T-cell (primary cell): ENCODE measurements around the gene RAB31. TPM values are rescaled to one million over a fixed set of nuclear protein-coding genes. Genes with fewer than 3 reads are reported as not detected.

Experiments used
- ATAC-seq, 4 experiments: fragments of 200-7000 bp in 3 of 4; fragments of 150-1000 bp in 1 of 4; cut with Tn5 transposase; replicated peaks in 1 of 4; 1 replicate in 3 of 4; 2 replicates in 1 of 4; pipeline ENCODE4 v1.10.0; 2021; ENCODE audit warnings: moderate library complexity in 3 of 4, mild to moderate bottlenecking in 2 of 4, moderate number of reproducible peaks in 1 of 4
- CTCF ChIA-PET, 2 donors: fragments of 300-600 bp; sonication (Branson Sonifier 250); formaldehyde crosslinking; loops; one replicate each; lab custom pipeline; 2022; ENCODE audit warnings: antibody characterized with exemption in 2 of 2; lab: Charles Lee
- POLR2A ChIA-PET, 2 donors: fragments of 300-600 bp; sonication (Branson Sonifier 250); formaldehyde crosslinking; loops; one replicate each; lab custom pipeline; 2022; ENCODE audit warnings: antibody characterized with exemption in 2 of 2; lab: Charles Lee
- DNase-seq, 35 experiments: peaks; one replicate each; pipeline versions ENCODE4 v3.0.0 to v3.0.0-alpha.2; 2013 to 2023
- H3K27ac ChIP-seq: one replicate; pipeline ENCODE4 v1.5.1; 2013; ENCODE audit warnings: low read length
- H3K27me3 ChIP-seq, 2 experiments: replicated peaks in 1 of 2; 1 replicate in 1 of 2; 2 replicates in 1 of 2; pipeline versions ENCODE4 v1.6.1 to v1.7.0; 2013; ENCODE audit warnings: low read length in 1 of 2, mixed read lengths in 1 of 2; ENCODE audit not compliant: control insufficient read depth in 2 of 2, insufficient read depth in 2 of 2; ENCODE audit errors: extremely low read depth in 1 of 2
- H3K36me3 ChIP-seq, 2 donors: 1 replicate in 1 of 2; 2 replicates in 1 of 2; pipeline versions ENCODE4 v1.6.1 to v1.7.0; 2013; ENCODE audit warnings: low read length in 1 of 2; ENCODE audit not compliant: control insufficient read depth in 2 of 2, insufficient read depth in 1 of 2; ENCODE audit errors: extremely low read depth in 1 of 2
- H3K4me1 ChIP-seq, 2 experiments: 1 replicate in 1 of 2; 2 replicates in 1 of 2; pipeline versions ENCODE4 v1.6.1 to v1.7.0; 2013; ENCODE audit warnings: low read length in 2 of 2, mixed read lengths in 1 of 2; ENCODE audit not compliant: insufficient read depth in 2 of 2, control insufficient read depth in 1 of 2; ENCODE audit errors: extremely low read depth in 1 of 2
- H3K4me3 ChIP-seq, 2 donors: 1 replicate in 1 of 2; 2 replicates in 1 of 2; pipeline versions ENCODE4 v1.5.1 to v1.7.0; 2013; ENCODE audit warnings: mild to moderate bottlenecking in 2 of 2, low read length in 1 of 2, moderate library complexity in 1 of 2; ENCODE audit not compliant: control insufficient read depth in 1 of 2; ENCODE audit errors: extremely low read depth in 1 of 2
- H3K9me3 ChIP-seq: 2 replicates; pipeline ENCODE4 v1.7.0; 2013
- H3K27ac Mint-ChIP-seq, 2 donors: one replicate each; pipeline ENCODE4 v1.8.0; 2020 to 2021; ENCODE audit warnings: mild to moderate bottlenecking in 2 of 2, mixed read lengths in 2 of 2
- H3K27me3 Mint-ChIP-seq, 2 donors: one replicate each; pipeline ENCODE4 v1.8.0; 2021 to 2022; ENCODE audit warnings: mixed read lengths in 2 of 2
- H3K36me3 Mint-ChIP-seq: one replicate; pipeline ENCODE4 v1.8.0; 2021; ENCODE audit warnings: mixed read lengths
- H3K4me1 Mint-ChIP-seq, 3 donors: one replicate each; pipeline ENCODE4 v1.8.0; 2020 to 2022; ENCODE audit warnings: mixed read lengths in 3 of 3, mild to moderate bottlenecking in 1 of 3
- H3K4me3 Mint-ChIP-seq, 3 donors: one replicate each; pipeline ENCODE4 v1.8.0; 2020 to 2022; ENCODE audit warnings: mild to moderate bottlenecking in 3 of 3, mixed read lengths in 3 of 3, moderate library complexity in 3 of 3
- H3K9me3 Mint-ChIP-seq, 3 donors: one replicate each; pipeline ENCODE4 v1.8.0; 2020 to 2022; ENCODE audit warnings: mixed read lengths in 3 of 3
- WGBS: methylation state at CpG from one replicate; pipeline ENCODE4 v1.1.5; 2013; ENCODE audit warnings: missing lambda C conversion rate; ENCODE audit not compliant: insufficient coverage; 5-methylcytosine and 5-hydroxymethylcytosine counted together
- total RNA-seq, 35 experiments: library from RNA in 6 of 35; stranded (reverse) in 6 of 35; fragments of 120-200 nt in 1 of 35; gene quantifications; one replicate each; pipeline versions ENCODE4 v1.2.1 to v1.2.4 and lab custom pipeline; 2013 to 2026

Gene RAB31
- total RNA-seq, 5 donors from 2014 or later (not counting 1 experiment from before 2014, with no cell fraction given) = 0.60 to 2.0 (median 1.5) TPM

DNA sequence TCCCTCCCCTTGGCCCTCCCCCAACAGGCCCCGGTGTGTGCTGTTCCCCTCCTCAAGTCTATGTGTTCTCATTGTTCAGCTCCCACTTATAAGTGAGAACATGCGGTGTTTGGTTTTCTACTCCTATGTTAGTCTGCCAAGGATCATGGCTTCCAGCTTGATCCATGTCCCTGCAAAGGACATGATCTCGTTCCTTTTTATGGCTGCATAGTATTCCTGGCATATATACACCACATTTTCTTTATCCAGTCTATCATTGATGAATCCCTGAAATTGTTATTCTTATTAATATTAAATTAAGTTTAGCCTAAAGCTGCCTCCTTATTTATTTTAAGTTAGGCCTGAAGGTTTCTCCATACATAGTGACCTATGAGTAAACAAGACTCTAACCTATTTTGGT is 18.8 kb upstream of the RAB31 start:
- Mint-ChIP-seq H3K27ac (no peak overlapping the region), H3K9me3 (peaks cover 0 to 2% (median 0%) of the 10 kb centered on the region in 3 donors), H3K4me1 (peaks cover 6 to 8% (median 6%) of the 10 kb centered on the region in 3 donors), H3K4me3 (no peak overlapping the region), H3K27me3 (peaks cover 4 to 9% of the 10 kb centered on the region in 2 donors), H3K36me3 (no peaks in the 10 kb centered on the region)
- Histone ChIP-seq H3K4me1 (no peaks in the 10 kb centered on the region), H3K36me3 (no peaks in the 10 kb centered on the region), H3K4me3 (no peak overlapping the region), H3K9me3 (no peaks in the 10 kb centered on the region), H3K27me3 (peaks cover 0 to 3% of the 10 kb centered on the region in 2 experiments), H3K27ac (no peak overlapping the region)
- POLR2A ChIA-PET = no interaction called here
- CTCF ChIA-PET = no interaction called here
- 100% methylated on average over 1 of the region's 3 CpGs for WGBS
- DNase-seq = no peak
- no peak for ATAC-seq

DNA sequence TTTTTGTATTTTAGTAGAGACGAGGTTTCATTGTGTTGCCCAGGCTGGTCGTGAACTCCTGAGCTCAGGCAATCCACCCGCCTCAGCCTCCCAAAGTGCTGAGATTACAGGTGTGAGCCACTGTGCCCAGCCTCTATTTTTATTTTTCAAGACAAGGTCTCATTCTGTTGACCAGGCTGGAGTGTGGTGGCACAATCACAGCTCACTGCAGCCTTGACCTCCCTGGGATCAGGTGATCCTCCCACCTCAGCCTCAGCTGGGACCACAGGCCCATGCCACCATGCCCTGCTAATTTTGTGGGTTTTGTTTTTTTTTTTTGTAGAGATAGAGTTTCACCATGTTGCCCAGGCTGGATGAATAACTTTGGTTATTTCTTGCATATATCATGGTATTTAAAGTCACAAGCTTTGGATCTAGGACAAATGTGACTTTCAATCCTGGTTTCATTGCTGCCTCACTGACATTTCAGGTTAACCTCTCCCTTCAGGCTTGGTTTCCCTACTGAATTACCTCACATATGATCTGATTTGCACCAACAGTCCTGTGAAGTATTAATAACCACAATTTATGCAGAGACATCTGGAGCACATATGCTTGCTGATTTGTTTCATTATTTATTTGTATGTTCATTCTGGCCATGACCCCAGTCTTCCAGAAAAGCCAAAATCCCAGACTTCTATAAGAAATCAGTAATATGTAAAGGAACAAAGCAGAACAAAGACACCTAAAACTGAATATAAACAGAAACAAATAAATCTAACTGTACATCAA is 17.5 kb upstream of the RAB31 start:
- DNase-seq (no peak), ATAC-seq (no peak)
- Mint-ChIP-seq H3K27ac (no peak overlapping the region), H3K4me3 (no peak overlapping the region), H3K27me3 (peaks cover 3 to 4% of the 10 kb centered on the region in 2 donors), H3K4me1 (peaks cover 0 to under 1% (median 0%) of the 10 kb centered on the region in 3 donors), H3K9me3 (peaks cover 0 to 2% (median 0%) of the 10 kb centered on the region in 3 donors), H3K36me3 (no peaks in the 10 kb centered on the region)
- H3K4me1 ChIP-seq = no peaks in the 10 kb centered on the region
- H3K4me3 ChIP-seq = no peak overlapping the region
- peaks cover 0 to 3% of the 10 kb centered on the region in 2 experiments for H3K27me3 ChIP-seq
- H3K9me3 ChIP-seq = no peaks in the 10 kb centered on the region
- H3K36me3 ChIP-seq = no peaks in the 10 kb centered on the region
- 100% methylated on average over 1 of the region's 3 CpGs for WGBS
- CTCF ChIA-PET = interaction anchor here in 1 of 2 donors (0.7 kb wide), 1 partner anchor 112 kb away, joined by 3 read pairs; no protein-coding TSS in a partner anchor
- no peak overlapping the region for H3K27ac ChIP-seq
- POLR2A ChIA-PET = no interaction called here

DNA sequence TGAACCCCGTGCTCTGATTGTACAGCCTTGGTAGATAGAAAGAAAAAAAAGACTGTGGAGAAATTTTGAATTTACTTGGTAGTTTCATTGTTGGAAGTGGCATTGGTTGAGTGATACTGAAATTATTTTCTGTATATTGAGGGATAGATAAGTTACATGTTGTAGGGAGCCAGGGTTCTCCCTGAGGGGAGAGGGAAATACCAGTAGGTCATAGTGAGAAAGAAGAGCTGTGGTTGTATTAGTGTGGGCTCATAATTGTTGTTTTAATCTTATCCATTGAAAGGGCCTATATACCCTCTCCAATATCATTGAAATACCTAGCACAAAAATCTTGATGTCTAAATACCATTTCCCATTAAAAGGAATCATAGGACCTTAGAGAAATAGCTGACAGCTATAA is 16.9 kb upstream of the RAB31 start:
- no peak for ATAC-seq
- no peaks in the 10 kb centered on the region for H3K4me1 Mint-ChIP-seq
- peaks cover 0 to 2% (median 0%) of the 10 kb centered on the region in 3 donors for H3K9me3 Mint-ChIP-seq
- no peaks in the 10 kb centered on the region for H3K4me1 ChIP-seq
- no peak overlapping the region for H3K4me3 Mint-ChIP-seq
- no peak overlapping the region for H3K4me3 ChIP-seq
- H3K36me3 ChIP-seq = no peaks in the 10 kb centered on the region
- ChIA-PET CTCF (no interaction called here), POLR2A (no interaction called here)
- no peak overlapping the region for H3K27ac ChIP-seq
- no peak overlapping the region for H3K27ac Mint-ChIP-seq
- H3K36me3 Mint-ChIP-seq = no peaks in the 10 kb centered on the region
- no peaks in the 10 kb centered on the region for H3K9me3 ChIP-seq
- peaks cover 0 to 2% of the 10 kb centered on the region in 2 experiments for H3K27me3 ChIP-seq
- WGBS = 67% methylated on average over 1 of the region's 1 CpG
- H3K27me3 Mint-ChIP-seq = peaks cover 4 to 6% of the 10 kb centered on the region in 2 donors
- no peak for DNase-seq

DNA sequence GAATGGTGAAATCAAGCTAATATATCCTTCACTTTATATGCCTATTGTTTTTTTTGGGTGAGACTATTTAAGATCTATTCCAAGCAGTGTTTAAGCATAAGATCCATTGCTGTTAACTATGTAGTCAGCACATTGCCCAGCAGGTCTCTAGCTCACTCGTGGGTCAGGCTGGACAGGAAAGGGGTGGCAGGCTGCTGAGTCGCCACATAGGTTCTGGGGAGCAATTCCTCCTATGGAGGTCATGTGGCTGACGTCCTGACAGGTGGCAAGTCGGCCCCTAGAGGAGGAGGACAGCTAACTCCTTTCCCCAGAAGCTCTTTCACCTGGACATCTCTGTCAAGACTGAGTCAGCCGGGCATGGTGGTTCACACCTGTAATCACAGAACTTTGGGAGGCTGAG is 13.9 kb upstream of the RAB31 start:
- Histone ChIP-seq H3K27ac (no peak overlapping the region), H3K4me3 (no peak overlapping the region), H3K36me3 (no peaks in the 10 kb centered on the region), H3K27me3 (peaks cover 0 to 5% of the 10 kb centered on the region in 2 experiments), H3K4me1 (no peaks in the 10 kb centered on the region), H3K9me3 (no peaks in the 10 kb centered on the region)
- Mint-ChIP-seq H3K27ac (no peak overlapping the region), H3K4me1 (no peaks in the 10 kb centered on the region), H3K27me3 (peaks cover 4 to 12% of the 10 kb centered on the region in 2 donors), H3K36me3 (no peaks in the 10 kb centered on the region), H3K9me3 (peaks cover 0 to 2% (median 0%) of the 10 kb centered on the region in 3 donors), H3K4me3 (no peak overlapping the region)
- WGBS = 20% methylated on average over 1 of the region's 5 CpGs
- ATAC-seq (no peak), DNase-seq (no peak)
- CTCF ChIA-PET = no interaction called here
- POLR2A ChIA-PET = no interaction called here

DNA sequence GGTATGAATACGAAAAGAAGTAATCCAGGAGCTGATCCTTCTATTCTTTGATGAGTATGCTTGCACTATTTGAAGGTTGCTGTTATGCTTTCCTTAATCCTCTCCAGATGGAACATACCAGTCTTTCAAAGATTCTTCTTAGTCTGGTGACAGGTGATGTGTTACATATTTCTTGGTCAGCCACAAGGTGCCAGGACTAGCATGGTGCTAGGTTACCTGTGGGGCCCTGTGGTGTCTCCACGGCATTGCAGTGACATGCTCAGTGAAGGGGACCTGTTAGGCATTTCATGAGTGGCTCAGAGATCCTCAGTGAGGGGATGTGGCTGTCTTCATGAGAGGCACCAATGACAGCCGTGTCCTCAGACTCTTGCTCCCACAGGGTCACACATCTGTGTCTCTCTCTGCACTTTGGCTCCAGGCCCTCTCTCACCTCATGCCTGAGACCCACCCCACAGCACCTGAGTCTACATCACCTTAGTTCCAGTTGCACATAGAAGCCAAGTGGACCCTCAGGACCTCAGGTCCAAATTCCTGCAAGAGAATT is 13.1 kb upstream of the RAB31 start:
- POLR2A ChIA-PET = no interaction called here

DNA sequence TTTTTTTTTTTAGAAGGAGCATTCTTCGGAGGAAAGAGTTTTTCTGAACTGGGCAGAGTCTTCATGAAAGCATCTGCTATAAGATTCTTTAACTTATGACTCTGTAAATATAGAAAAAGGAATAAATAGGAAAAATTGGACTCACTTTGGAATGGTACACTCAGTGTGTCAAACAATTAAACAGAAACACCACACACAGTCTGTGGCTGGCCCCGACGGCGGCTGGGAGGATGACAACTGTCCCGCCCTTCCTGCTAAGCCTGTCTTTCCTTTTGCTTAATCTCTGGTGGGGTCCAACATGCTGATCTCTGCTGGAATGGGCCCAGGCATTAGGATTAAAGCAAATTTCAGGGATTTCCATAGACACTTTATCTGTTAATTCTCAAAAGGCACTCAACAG is 12.5 kb upstream of the RAB31 start:
- Histone ChIP-seq H3K27me3 (peaks cover 0 to 5% of the 10 kb centered on the region in 2 experiments), H3K4me3 (no peak overlapping the region), H3K27ac (no peak overlapping the region), H3K9me3 (no peaks in the 10 kb centered on the region), H3K36me3 (no peaks in the 10 kb centered on the region), H3K4me1 (no peaks in the 10 kb centered on the region)
- Mint-ChIP-seq H3K27me3 (peaks cover 4 to 12% of the 10 kb centered on the region in 2 donors), H3K9me3 (no peaks in the 10 kb centered on the region), H3K36me3 (no peaks in the 10 kb centered on the region), H3K4me3 (no peak overlapping the region), H3K4me1 (no peaks in the 10 kb centered on the region), H3K27ac (no peak overlapping the region)
- ChIA-PET CTCF (no interaction called here), POLR2A (no interaction called here)
- DNase-seq = no peak
- no peak for ATAC-seq
- WGBS = 58% methylated on average over 4 of the region's 5 CpGs

More for the DNA sequence above, 13.1 kb upstream of the RAB31 start:
- CTCF ChIA-PET = no interaction called here
- peaks cover 0 to 5% of the 10 kb centered on the region in 2 experiments for H3K27me3 ChIP-seq
- no peaks in the 10 kb centered on the region for H3K36me3 ChIP-seq
- ATAC-seq (no peak), DNase-seq (no peak)
- H3K36me3 Mint-ChIP-seq = no peaks in the 10 kb centered on the region
- H3K9me3 Mint-ChIP-seq = no peaks in the 10 kb centered on the region
- no peak overlapping the region for H3K4me3 ChIP-seq
- WGBS = 83% methylated on average over 2 of the region's 3 CpGs
- H3K9me3 ChIP-seq = no peaks in the 10 kb centered on the region
- H3K4me3 Mint-ChIP-seq = no peak overlapping the region
- peaks cover 4 to 12% of the 10 kb centered on the region in 2 donors for H3K27me3 Mint-ChIP-seq
- H3K27ac Mint-ChIP-seq = no peak overlapping the region
- H3K4me1 ChIP-seq = no peaks in the 10 kb centered on the region
- no peaks in the 10 kb centered on the region for H3K4me1 Mint-ChIP-seq
- no peak overlapping the region for H3K27ac ChIP-seq
